Measurements from ENCODE around the gene MYO18B. TPM values are rescaled to one million over a fixed set of nuclear protein-coding genes. Genes with fewer than 3 reads are reported as not detected.

Gene MYO18B
- total RNA-seq, 1 experiment from 2014 or later, result 0.07 TPM

DNA sequence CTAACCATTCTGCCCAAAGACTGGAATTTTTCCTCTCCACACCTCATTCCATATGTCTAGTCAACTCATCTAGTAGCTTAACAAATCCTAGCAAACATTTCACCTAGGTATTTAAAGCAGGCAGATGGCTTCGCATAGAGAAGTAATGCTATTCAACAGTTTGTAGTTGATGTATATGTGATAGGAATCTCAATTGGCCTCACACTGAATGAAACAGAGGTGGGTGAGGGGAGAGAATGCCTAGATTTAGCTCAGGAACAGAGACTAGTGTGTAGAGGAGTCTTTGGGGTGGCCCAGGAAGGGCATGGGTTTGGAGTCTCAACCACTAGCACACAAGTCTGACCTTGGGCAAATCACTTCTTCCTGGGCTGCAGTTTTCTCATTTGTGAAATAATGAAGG, 196.2 kb downstream of the MYO18B start:
- Histone ChIP-seq H3K4me1 (no peaks in the 10 kb centered on the region), H3K36me3 (ENCODE audit: control insufficient read depth, insufficient read depth, low read length) (no peaks in the 10 kb centered on the region), H3K27me3 (replicated peaks; ENCODE audit: control insufficient read depth, insufficient read depth, low read length) (no peaks in the 10 kb centered on the region), H3K4me3 (ENCODE audit: low read depth, low read length) (no peak overlapping the region), H3K9me3 (no peaks in the 10 kb centered on the region)
- no peak for DNase-seq
- TF ChIP-seq, protein P1, sequence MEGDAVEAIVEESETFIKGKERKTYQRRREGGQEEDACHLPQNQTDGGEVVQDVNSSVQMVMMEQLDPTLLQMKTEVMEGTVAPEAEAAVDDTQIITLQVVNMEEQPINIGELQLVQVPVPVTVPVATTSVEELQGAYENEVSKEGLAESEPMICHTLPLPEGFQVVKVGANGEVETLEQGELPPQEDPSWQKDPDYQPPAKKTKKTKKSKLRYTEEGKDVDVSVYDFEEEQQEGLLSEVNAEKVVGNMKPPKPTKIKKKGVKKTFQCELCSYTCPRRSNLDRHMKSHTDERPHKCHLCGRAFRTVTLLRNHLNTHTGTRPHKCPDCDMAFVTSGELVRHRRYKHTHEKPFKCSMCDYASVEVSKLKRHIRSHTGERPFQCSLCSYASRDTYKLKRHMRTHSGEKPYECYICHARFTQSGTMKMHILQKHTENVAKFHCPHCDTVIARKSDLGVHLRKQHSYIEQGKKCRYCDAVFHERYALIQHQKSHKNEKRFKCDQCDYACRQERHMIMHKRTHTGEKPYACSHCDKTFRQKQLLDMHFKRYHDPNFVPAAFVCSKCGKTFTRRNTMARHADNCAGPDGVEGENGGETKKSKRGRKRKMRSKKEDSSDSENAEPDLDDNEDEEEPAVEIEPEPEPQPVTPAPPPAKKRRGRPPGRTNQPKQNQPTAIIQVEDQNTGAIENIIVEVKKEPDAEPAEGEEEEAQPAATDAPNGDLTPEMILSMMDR (IDR thresholded peaks at IDR 0.05; ENCODE audit: insufficient read depth in 1 of 2, low read depth in 1 of 2, low read length in 1 of 2, severe bottlenecking in 1 of 2, unreplicated experiment in 1 of 2), result no peak
- no peak overlapping the region for H3K4me3 Mint-ChIP-seq (ENCODE audit: unreplicated experiment)
- intact Hi-C loops (cut with micrococcal nuclease; ENCODE audit: unreplicated experiment), result no loop called here
- POLR2A ChIA-PET, result no interaction called here
- CTCF ChIA-PET, result no interaction called here
- H3K36me3 Mint-ChIP-seq (ENCODE audit: insufficient read depth, unreplicated experiment), result no peaks in the 10 kb centered on the region
- H3K9me3 Mint-ChIP-seq (ENCODE audit: unreplicated experiment), result no peaks in the 10 kb centered on the region
- BruUV-seq (replicated peaks), result no TSS peak
- H3K27me3 Mint-ChIP-seq (ENCODE audit: insufficient read depth, unreplicated experiment), result peaks cover 11% of the 10 kb centered on the region
- H3K27ac Mint-ChIP-seq (ENCODE audit: unreplicated experiment), result no peak overlapping the region
- no peaks in the 10 kb centered on the region for H3K4me1 Mint-ChIP-seq (ENCODE audit: low read depth, unreplicated experiment)

DNA sequence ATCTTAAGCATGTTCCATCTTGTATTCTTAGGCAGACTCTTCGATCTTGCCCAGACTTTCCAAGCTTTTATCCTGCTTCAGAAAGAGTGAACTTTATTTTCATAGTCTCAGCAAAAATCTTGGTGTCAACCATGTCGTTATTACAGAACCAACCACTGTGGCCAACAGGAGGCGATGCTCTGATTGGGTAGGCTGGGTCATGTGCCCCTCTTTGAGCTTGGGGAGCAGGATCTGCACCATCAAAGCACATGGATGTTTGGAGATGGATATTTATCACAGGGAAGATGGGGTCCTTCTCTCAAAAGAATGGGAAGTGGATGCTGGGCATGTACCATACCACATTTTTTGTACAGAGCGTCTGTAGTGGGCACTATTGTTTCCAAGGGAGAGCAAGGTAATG, 197.4 kb downstream of the MYO18B start:
- H3K27me3 Mint-ChIP-seq (ENCODE audit: insufficient read depth, unreplicated experiment), result peaks cover 14% of the 10 kb centered on the region
- no peaks in the 10 kb centered on the region for H3K27me3 ChIP-seq (replicated peaks; ENCODE audit: control insufficient read depth, insufficient read depth, low read length)
- intact Hi-C loops (cut with micrococcal nuclease; ENCODE audit: unreplicated experiment), result no loop called here

DNA sequence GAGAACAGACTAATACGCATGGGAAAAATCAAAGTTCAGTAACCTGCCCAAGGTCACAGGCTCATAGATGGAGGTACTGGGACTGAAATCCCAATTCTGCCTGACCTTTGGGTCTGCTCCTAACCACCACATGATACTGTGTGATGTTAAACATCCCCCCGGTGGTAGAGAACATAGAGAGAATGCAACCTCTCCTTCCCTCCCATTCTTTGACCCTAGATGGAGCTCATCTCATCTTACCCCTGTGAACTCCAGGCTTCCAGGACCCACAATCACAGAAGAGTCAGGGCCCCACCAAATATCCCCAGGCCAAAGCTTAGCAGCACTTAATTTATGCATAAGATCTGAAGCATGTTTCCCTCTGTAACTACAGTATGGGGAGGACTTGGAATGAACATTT, 198.5 kb downstream of the MYO18B start:
- H3K36me3 ChIP-seq (ENCODE audit: control insufficient read depth, insufficient read depth, low read length), result no peaks in the 10 kb centered on the region
- H3K4me3 ChIP-seq (ENCODE audit: low read depth, low read length), result no peak overlapping the region
- H3K27me3 ChIP-seq (replicated peaks; ENCODE audit: control insufficient read depth, insufficient read depth, low read length), result no peaks in the 10 kb centered on the region
- Mint-ChIP-seq H3K4me1 (ENCODE audit: low read depth, unreplicated experiment) (no peaks in the 10 kb centered on the region), H3K9me3 (ENCODE audit: unreplicated experiment) (no peaks in the 10 kb centered on the region), H3K4me3 (ENCODE audit: unreplicated experiment) (no peak overlapping the region), H3K27ac (ENCODE audit: unreplicated experiment) (no peak overlapping the region), H3K36me3 (ENCODE audit: insufficient read depth, unreplicated experiment) (no peaks in the 10 kb centered on the region), H3K27me3 (ENCODE audit: insufficient read depth, unreplicated experiment) (peaks cover 14% of the 10 kb centered on the region)
- H3K9me3 ChIP-seq, result no peaks in the 10 kb centered on the region
- intact Hi-C loops (cut with micrococcal nuclease; ENCODE audit: unreplicated experiment), result no loop called here
- ChIA-PET POLR2A (no interaction called here), CTCF (no interaction called here)
- TF ChIP-seq, protein P1 (IDR thresholded peaks at IDR 0.05; ENCODE audit: insufficient read depth in 1 of 2, low read depth in 1 of 2, low read length in 1 of 2, severe bottlenecking in 1 of 2, unreplicated experiment in 1 of 2), result no peak
- no peak for DNase-seq
- no TSS peak for BruUV-seq (replicated peaks)
- H3K4me1 ChIP-seq, result no peaks in the 10 kb centered on the region

More for the DNA sequence above, 197.4 kb downstream of the MYO18B start:
- H3K36me3 Mint-ChIP-seq (ENCODE audit: insufficient read depth, unreplicated experiment), result no peaks in the 10 kb centered on the region
- H3K36me3 ChIP-seq (ENCODE audit: control insufficient read depth, insufficient read depth, low read length), result no peaks in the 10 kb centered on the region
- ChIA-PET CTCF (no interaction called here), POLR2A (no interaction called here)
- DNase-seq, result no peak
- no peak overlapping the region for H3K27ac Mint-ChIP-seq (ENCODE audit: unreplicated experiment)
- no peak overlapping the region for H3K4me3 ChIP-seq (ENCODE audit: low read depth, low read length)
- H3K4me1 Mint-ChIP-seq (ENCODE audit: low read depth, unreplicated experiment), result no peaks in the 10 kb centered on the region
- H3K9me3 ChIP-seq, result no peaks in the 10 kb centered on the region
- TF ChIP-seq, protein P1 (IDR thresholded peaks at IDR 0.05; ENCODE audit: insufficient read depth in 1 of 2, low read depth in 1 of 2, low read length in 1 of 2, severe bottlenecking in 1 of 2, unreplicated experiment in 1 of 2), result no peak
- no TSS peak for BruUV-seq (replicated peaks)
- H3K9me3 Mint-ChIP-seq (ENCODE audit: unreplicated experiment), result no peaks in the 10 kb centered on the region
- H3K4me3 Mint-ChIP-seq (ENCODE audit: unreplicated experiment), result no peak overlapping the region
- no peaks in the 10 kb centered on the region for H3K4me1 ChIP-seq
